ENCODE measurements around the gene PLCB4.

DNA sequence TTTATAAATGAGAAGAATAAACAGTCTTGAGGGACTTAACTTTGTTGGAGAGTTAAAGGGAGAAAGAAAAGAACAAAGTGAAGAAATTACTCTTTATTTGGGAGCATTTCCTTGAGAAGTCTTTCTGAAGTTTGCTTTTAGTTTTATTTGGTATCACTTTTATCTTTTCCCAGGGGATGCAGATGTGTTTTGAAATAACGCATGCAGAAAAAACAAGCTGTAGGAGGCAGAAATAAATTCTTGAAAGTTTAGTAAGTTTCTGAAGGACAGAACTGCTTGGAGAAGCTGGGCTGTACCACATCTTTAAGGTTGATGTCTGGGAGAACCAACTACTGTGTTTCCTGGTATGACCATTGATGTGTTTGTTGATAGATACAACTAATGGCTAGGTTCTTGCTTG, 75.0 kb downstream of the PLCB4 start:
- TF ChIP-seq EP300 (IDR thresholded peaks at IDR 0.05) = no peak
- TF ChIP-seq, protein P1, sequence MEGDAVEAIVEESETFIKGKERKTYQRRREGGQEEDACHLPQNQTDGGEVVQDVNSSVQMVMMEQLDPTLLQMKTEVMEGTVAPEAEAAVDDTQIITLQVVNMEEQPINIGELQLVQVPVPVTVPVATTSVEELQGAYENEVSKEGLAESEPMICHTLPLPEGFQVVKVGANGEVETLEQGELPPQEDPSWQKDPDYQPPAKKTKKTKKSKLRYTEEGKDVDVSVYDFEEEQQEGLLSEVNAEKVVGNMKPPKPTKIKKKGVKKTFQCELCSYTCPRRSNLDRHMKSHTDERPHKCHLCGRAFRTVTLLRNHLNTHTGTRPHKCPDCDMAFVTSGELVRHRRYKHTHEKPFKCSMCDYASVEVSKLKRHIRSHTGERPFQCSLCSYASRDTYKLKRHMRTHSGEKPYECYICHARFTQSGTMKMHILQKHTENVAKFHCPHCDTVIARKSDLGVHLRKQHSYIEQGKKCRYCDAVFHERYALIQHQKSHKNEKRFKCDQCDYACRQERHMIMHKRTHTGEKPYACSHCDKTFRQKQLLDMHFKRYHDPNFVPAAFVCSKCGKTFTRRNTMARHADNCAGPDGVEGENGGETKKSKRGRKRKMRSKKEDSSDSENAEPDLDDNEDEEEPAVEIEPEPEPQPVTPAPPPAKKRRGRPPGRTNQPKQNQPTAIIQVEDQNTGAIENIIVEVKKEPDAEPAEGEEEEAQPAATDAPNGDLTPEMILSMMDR (IDR thresholded peaks at IDR 0.05) = no peak
- no peak for TF ChIP-seq POLR2A (IDR thresholded peaks at IDR 0.05)
